Activated T-cell treated with anti-CD3 and anti-CD28 coated beads for 48 hours (primary cell): ENCODE data around the gene BTF3.
"Not testable (repeated sequence)": the region's sequence is repeated elsewhere in the genome, so short reads cannot be mapped to it uniquely, and the experiment has no call there.

Source experiments
- DNase-seq: peaks from one replicate; pipeline ENCODE4 v3.0.0-alpha.2; 2020; ENCODE audit warnings: low read depth

The BTF3 gene

DNA sequence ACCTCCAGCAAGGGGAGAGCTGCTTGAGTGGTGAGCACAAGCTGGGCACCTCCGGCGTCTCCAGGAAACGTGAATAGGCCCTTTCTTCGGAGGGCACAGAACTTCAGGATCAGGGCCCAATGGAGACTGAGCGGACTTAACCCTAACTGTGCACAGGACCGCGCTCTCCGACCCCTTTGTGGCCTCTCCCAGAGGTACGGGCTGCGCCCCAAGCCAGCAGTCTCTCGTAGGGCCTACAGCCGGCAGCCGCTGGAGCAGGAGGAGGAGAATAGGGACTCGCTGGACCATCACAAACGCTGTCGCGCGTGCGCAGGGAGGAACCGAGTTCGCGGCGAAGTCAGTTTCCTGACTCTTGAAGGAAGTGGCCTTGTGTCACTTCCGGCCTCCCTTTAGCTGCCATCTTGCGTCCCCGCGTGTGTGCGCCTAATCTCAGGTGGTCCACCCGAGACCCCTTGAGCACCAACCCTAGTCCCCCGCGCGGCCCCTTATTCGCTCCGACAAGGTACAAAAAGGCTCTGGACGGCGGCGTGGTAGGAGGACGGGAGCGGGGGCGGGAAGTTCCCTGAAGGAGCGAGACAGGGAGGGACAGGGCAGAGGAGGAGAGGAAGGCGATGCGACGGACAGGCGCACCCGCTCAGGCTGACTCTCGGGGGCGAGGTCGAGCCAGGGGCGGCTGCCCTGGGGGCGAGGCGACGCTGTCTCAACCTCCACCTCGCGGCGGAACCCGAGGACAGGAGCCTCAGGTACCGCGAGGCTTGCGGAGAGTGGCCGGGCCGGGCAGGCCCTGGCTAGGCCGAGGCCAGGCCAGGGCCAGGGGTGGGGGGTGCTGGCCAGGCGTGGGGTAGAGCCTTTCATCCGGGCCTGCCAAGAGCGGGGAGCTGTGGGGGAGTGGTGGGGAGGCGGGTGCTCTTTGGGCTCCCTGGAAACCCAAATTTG lies at the start of gene BTF3:
Gene BTF3, plus strand, starts transcription at position 386 of the 936 bp plus-strand sequence. Its CDS starts 226 bp downstream, at position 612.
- peak; percentile 89 for DNase-seq

DNA sequence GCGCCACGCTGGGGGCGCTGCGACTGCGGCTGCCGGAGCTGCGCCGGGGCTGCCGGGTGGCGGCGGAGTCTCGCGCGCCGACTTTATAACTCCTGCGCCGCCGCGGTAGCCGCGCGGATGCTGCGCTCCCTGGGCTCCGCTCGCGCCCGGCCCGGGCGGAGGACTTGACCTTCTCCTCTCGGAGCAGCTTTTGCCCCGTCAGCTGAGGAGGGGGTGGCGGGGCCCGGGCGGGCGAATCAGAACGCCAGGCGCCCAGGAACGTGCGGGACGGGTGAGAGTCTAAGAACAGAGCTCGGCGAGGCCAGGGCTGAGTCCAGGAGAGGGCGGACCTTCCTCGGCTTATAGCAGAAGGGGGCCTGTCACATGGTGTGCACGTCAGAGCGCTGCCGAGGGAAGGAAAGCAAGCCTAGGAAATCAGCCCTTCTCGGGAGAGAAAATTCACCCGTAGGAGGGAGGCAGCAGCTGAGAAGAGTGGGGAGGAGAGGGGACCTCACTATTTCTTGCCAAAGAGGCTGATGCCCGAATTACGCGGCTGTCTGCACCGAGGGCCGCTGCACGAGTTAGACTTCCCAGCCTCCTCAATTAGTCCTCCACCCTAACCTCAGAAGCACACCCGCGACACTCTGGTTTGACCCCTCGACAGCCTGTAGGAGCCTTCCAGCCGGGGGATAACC lies 49.6 kb upstream of the BTF3 start, which contains the start of gene FOXD1:
Gene FOXD1, minus strand, starts transcription at position 315 of the 674 bp plus-strand sequence. CDS start 415 bp downstream, outside the sequence.
- no peak for DNase-seq

DNA sequence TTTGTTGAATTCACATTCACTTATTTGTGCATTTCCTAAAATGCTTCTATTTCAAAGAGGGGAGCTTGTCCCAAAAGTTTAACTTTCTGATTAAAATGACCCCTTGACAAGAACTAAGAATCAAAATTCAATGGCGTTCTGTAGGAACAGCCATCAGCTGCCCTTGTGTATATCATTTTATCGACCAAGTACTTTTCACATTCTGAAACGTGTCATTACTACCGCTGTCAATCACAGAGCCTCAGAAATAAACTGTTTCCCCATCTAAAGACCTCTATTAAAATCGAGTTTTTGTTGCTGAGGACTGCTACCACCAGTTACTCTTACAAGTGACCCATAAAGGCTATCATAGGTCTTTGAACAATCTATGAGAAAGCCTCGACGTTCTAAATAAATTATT lies 48.1 kb upstream of the BTF3 start:
- no peak for DNase-seq

DNA sequence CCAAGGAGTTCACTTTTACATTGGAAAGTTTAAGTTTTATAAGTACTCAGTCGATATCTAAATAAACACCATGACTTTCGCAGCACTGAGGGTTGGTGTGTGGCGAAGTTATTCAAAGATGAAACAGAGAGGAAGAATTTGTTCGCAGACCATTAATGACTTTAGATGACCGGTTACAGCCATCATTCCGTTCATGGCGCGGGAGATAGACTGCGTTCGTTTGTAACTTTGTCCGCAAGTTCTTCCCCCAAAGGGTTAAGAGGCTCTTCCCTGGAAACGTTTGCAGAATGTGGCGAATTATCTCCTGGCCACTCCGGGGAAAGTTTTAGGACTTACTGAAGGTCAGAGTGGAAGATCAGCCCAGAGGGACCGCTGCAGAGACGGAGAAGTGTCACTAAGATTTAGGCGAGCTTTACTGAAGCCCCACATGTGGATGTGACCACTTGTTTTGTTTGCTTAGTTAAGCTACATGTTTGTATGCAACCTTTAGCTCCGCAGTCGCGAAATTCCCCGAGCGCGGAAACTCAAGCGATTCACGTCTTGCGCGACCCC lies 47.5 kb upstream of the BTF3 start:
- DNase-seq = no peak

DNA sequence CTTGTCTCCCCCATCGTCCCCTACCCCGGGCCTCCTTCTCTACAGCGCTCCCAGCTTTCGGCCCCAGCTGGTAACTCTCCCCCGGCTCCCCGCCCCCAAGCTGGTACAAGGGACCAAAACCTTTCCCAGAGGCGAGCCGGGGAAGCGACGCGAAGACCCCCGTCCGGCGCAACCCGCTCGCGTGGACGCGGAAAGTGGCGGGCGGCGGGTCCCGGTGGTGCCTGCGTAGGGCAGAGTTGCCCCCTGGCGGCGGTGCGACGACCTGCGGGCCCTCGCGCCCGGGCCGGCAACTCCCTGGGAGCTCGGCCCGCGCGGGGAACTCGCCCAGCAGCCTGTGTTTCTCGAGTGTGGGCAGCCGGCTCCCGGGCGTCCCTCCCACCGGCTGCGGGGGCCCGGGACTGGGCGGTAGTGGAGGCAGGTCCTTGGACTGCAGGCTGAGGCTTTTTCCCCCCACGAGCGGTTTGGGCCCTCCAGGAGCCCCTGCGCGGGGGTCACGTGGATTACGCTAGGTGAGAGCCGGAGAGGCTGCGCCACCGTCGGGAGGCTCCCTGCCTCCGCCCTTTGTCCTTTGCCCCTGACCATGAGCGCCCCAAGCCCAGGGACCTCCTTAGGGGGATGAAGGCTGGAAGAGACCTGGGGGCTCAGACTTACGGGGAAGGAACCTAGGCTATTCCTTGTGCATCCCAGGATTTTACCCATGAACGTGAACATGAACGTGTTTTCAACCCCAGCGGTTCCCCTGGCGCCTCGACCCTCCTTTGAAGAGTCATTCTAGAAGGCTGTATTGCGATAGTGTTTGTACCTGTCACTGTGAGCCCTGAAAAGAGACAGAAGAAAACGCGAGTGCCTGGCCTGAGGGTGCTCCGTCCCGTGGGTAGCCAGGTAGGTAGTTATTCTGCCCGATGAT lies 46.8 kb upstream of the BTF3 start:
- peak; percentile 73 for DNase-seq

DNA sequence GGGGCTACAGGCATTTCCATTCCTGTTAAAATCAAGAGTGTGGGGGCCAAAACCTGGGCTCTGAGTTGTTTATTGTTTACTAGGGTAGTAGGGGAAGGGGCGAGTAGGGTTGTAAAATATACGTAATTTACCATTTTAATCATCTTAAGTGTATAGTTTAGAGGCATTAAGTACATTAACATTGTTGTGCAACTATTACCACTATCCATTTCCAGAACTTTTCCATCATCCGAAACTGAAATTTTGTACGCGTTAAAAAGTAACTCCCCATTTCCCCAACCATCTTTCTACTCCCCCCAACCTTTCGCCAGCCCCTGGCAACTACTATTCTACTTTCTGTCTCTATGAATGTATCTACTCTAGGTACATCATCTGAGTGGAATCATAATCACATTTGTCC lies 46.0 kb upstream of the BTF3 start:
- no peak for DNase-seq

DNA sequence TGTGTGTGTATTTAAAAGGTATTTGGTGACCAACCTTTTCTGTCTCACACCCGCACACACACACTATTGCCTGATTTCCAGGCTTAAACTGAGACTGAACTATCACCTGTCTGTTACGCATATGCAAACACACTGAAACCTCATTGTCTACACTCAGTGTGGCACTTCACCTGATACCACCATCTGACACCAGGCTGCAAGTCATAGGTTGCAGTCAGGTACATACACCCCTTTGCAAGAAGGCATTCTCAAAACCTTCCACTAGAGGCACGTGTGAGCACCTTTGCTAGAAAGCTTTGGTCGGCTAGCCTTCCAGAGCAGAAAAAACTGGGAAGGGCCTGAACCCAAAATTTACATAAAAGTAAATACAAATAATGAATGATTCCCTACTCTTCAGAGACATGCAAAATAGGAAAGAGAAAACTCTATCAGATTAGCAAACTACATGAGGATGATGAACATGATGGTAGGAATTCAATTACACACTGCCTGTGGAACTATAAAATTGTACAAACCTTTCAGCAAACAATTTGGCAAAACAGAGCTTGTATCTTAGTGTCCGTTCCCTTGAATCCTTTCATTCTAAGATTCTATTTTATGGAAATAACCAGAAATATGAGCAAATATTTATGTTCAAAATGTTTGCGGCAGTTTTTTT lies 43.7 kb upstream of the BTF3 start:
- DNase-seq = no peak

DNA sequence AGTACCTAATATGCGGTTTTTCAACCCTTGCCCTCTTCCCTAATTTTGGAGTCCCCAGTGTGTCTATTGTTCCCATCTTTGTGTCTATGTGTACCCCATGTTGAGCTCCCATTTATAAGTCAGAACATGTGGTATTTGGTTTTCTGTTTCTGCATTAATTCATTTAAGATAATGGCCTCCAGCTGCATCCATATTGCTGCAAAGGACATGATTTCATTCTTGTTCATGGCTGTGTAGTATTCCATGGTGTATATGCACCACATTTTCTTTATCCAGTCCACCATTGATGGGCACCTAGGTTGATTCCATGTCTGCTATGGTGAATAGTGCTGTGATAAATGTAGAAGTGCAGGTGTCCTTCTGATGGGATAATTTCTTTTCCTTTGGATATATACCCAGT lies 41.8 kb upstream of the BTF3 start:
- DNase-seq = not testable (repeated sequence)

DNA sequence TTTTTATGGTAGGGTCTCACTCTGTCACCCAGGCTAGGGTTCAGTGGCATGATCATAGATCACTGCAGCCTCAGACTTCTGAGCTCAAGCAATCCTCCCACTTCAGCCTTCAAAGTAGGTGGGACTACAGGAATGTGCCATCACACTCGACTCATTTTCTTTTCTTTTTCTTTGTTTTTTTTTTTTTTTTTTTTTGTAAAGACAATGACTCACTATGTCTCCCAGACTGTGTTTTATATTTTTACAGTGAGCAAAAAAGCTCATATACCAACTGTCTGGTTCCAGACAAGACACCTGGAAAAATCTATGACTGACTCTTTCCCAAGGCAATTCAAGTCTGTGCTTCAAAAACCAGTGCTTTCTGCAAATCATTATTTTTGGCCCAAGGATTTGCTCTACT lies 38.9 kb upstream of the BTF3 start:
- no peak for DNase-seq

DNA sequence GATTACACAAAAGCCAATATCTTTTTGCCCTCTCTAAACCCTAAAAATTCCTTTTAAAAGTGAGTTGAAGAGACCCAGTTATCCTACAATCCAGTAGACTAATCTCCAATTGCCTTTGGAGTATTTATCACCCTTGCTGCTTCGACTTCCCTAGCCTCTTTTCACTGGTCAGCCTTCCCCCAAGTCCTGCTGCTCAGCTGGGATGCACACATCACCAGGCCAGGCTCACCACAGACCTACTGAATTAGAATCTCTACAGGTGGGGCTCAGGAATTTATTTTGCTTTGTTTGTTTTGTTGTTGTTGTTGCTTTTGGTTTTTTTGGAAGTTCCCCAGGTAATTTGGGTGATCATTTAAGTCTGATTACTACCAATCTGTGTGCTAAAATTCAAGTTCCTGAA lies 38.1 kb upstream of the BTF3 start:
- no peak for DNase-seq

DNA sequence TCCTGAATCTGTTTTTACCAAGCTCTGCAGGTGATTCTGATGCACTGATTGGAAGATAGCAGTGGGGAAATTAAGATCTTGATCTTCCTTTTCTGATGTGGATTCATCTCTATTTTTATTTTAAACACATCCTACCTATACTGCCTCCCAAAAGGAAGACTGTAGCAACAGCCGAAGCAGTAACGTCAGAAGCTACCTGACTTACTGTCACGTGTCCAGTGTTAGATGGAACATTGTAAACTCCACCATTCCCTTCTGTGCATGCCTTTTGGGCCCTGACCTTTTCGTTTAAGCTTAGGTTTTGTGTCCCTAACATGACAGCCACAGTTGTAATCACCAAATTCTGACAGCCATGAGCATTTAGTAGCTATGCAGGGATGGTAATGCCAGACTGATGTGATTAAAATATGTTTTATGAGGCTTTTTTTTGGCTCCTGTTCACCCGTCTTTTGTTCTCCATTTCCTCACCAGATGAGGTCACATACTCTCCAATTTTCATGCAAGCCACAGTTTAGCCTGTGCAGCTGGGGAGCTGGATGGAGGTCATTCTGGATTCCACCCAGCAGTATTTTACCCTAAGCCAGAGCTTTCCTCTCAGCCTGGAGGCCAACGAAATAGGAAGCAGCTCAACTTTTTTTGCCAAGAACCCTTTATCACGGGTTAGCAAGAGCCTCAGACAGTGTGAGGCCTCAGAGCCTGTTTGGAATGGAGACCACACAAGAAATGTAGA lies 34.1 kb upstream of the BTF3 start:
- no peak for DNase-seq

DNA sequence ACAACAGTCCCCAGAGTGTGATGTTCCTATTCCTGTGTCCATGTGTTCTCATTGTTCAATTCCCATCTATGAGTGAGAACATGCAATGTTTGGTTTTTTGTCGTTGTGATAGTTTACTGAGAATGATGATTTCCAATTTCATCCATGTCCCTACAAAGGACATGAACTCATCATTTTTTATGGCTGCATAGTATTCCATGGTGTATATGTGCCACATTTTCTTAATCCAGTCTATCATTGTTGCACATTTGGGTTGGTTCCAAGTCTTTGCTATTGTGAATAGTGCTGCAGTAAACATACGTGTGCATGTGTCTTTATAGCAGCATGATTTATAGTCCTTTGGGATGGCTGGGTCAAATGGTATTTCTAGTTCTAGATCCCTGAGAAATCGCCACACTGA lies 29.6 kb upstream of the BTF3 start:
- not testable (repeated sequence) for DNase-seq

DNA sequence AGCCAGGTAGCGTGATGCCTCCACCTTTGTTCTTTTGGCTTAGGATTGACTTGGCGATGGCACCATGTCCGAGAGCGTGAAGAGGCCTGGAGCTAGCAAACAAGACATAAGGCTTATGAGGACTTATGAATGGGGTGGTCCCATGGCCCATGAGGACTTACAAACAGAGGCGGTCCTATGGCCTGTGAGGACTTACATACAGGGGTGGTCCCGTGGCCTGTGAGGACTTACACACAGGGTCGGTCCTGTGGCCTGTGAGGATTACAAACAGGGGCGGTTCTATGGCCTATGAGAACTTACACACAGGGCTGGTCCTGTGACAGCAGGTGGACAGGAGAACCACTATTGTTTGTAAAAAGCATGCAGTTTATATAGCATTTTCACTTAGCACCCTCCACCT lies 28.4 kb upstream of the BTF3 start:
- no peak for DNase-seq

DNA sequence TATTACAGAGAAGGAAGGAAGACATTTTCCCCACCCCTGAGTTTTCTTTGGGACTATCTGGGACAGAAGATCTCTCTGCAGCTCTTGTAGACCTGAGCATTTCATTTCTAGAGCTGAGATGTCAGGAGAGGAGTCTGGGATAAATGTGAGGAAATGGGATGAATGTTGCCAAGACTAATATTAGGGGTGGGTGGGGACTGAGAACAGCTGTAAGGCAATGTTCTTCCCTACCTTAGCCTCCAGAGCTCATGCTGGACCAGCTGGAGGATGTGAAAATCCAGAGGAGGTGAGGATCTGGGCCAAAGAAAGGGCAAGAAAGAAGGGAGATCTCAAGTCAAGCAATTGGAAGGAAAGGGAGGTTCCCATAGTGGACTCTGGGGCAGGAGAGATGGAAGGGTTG lies 26.6 kb upstream of the BTF3 start:
- no peak for DNase-seq

DNA sequence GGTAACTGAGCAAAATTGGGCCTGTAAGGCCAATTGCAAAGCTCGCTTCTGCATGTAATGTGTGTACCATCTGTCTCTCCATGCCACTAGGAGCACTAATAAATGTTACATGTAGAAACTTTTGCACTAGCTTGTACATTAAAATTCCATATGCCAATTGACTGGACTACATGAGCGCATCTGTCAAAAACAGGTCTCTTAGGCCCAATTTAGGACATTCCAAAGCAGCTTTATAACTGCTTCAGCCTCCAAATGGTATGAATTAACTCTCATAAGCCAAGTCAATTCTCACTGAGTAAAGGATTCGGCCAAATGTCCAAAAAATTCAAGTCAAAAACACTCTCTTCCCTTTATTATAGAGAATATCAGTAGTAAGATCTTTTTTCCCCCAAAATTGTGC lies 26.1 kb upstream of the BTF3 start:
- DNase-seq = no peak

DNA sequence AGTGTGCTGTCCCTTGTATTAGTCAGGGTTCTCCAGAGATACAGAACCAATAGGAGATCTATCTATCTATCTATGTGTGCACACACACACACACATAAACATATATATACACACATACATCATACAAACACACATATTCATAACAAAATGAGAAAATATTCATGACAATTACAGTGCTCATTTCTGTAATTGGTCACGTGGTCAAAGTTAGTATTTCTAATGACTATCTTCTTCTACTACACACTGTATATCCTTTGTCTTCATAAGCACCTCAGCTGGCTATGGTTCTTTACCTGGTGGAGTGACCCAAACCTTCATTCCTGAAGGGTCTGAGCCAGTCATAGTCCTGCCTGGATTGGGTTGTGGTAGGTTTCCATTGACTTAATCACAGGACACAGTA lies 17.7 kb upstream of the BTF3 start:
- no peak for DNase-seq

DNA sequence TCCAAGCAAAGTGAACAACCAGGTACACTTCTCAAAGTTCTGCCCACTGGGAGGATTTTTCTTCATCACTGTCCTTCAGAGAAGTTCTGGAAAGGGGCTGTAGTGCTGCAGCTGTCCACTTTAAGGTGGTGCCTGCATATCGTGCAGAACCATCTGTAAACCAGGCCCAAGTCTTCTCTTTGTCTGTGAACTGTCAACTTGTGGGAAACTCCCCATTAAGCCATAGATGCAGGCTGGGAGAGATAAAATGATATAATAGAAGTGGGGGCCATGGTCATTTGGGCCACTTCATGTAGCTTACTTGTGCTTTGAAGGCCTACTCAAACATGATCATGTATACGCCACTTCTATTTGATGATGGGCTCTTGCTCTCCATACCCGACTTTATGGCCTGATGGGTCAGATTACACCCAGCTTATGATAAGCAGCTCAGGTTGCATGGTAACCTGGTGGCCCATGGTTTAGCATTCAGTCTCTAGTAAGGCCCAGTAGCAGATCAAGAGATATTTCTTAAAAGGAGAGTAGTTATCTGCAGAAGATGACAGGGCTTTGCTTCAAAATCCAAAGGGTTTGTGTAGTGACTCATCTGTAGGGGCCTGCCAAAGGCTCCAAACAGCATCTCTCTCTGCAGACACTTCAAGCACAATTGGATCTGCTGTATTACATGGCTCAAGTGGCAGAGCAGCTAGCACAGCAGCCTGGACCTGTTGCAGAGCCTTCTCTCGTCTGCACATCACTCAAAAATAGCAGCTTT lies 15.7 kb upstream of the BTF3 start:
- no peak for DNase-seq

DNA sequence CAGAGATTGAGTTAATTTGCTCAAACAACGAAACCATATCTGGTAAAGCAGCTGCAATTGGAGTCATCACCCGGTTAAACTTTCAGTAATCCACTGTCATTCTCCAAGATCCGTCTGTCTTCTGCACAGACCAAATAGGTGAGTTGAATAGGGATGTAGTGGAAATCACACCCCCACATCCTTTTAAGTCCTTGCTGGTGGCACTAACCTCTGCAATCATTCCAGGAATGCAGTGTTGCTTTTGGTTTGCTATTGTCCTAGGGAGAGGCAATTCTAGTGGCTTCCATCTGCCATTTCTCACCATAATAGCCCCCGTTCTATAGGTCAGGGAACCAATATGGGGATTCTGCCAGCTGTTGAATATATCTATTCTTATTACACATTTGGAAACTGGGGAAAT lies 14.6 kb upstream of the BTF3 start:
- no peak for DNase-seq

DNA sequence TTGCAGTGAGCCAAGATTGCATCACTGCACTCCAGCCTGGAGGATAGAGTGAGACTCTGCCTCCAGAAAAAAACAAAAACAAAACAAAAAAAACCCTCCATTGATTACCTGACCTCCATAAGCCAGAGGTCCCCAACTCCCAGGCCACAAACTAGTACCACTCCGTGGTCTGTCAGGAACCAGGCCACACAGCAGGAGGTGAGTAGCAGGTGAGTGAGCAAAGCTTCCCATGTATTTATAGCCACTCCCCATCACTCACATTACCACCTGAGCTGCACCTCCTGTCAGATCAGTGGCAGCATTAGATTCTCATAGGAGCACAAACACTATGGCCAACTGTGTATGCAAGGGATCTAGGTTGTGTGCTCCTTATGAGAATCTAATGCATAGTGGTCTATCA lies 13.7 kb upstream of the BTF3 start:
- no peak for DNase-seq

DNA sequence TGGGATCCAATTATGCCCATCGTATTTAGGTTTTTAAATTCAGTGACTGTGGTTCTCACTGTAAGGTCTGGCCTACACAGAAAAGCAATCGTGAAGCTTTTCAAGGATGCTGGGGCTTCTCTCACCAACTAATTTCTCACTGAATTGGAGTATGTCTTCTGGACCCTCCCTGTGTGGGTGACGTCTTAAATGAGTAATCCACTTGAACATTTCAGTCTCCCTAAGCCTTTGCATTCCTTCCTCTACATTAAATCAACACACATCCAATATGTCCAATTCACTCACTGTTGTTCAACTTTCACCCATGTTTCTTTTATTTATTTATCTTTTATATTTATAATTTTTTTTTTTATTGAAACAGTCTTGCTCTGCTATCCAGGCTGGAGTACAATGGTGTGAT lies 12.5 kb upstream of the BTF3 start:
- DNase-seq = no peak
